Glutamatergic neuron (in vitro differentiated cells): ENCODE measurements around the gene MTERF2. TPM values are rescaled to one million over a fixed set of nuclear protein-coding genes. Genes with fewer than 3 reads are reported as not detected.

ENCODE experiments used
- DNase-seq: peaks from one replicate; pipeline ENCODE4 v3.0.0; 2022
- H3K27ac Mint-ChIP-seq: one replicate; pipeline ENCODE4 v1.8.0; 2020; ENCODE audit warnings: mild to moderate bottlenecking, mixed read lengths, inconsistent platforms; ENCODE audit not compliant: unreplicated experiment
- H3K27me3 Mint-ChIP-seq: one replicate; pipeline ENCODE4 v1.8.0; 2020; ENCODE audit warnings: mild to moderate bottlenecking, moderate library complexity, mixed read lengths, inconsistent platforms; ENCODE audit not compliant: unreplicated experiment
- H3K36me3 Mint-ChIP-seq: one replicate; pipeline ENCODE4 v1.8.0; 2020; ENCODE audit warnings: mild to moderate bottlenecking, mixed read lengths, inconsistent platforms; ENCODE audit not compliant: unreplicated experiment
- H3K4me1 Mint-ChIP-seq: one replicate; pipeline ENCODE4 v1.8.0; 2020; ENCODE audit warnings: mild to moderate bottlenecking, low read depth, mixed read lengths, inconsistent platforms; ENCODE audit not compliant: unreplicated experiment
- H3K4me3 Mint-ChIP-seq: one replicate; pipeline ENCODE4 v1.8.0; 2020; ENCODE audit warnings: mild to moderate bottlenecking, mixed read lengths, inconsistent platforms; ENCODE audit not compliant: unreplicated experiment
- H3K9me3 Mint-ChIP-seq: one replicate; pipeline ENCODE4 v1.8.0; 2020; ENCODE audit warnings: mild to moderate bottlenecking, moderate library complexity, mixed read lengths, inconsistent platforms; ENCODE audit not compliant: unreplicated experiment
- total RNA-seq: library from RNA; stranded (reverse); fragmentation: NEBNext Ultra II Directional; extraction: Animal tissue kit (Norgen Biotek cat#: 25700); gene quantifications from one replicate; pipeline ENCODE4 v1.2.1, GENCODE V29; 2021; ENCODE audit not compliant: unreplicated experiment
- TF ChIP-seq, protein P1 (sequence below): fragments of 200-600 bp; sonication (generic); IDR thresholded peaks from one replicate; pipeline ENCODE4 v1.5.0; 2021; ENCODE audit not compliant: partially characterized antibody, unreplicated experiment

Gene MTERF2
- total RNA-seq, 1 donor from 2014 or later: 13.2 TPM

DNA sequence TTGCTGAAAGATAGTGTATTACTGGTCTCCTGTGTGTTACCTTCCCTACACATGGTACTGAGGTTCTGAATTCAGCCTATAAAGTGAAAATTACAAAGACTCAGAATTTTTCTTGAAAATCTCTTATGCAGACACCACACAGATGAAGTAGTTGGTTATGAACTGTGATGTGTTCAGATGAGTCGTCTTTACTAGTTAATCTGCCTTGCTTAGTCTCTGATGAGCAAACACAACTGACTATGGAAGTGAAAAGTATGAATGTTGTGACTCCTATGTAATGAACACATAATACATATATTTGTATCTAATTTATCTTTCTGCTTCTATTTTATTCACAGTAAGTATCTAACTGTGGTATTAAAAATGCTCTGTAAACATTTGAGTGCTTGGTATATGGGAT lies 4.7 kb downstream of the MTERF2 start:
- TF ChIP-seq, protein P1, sequence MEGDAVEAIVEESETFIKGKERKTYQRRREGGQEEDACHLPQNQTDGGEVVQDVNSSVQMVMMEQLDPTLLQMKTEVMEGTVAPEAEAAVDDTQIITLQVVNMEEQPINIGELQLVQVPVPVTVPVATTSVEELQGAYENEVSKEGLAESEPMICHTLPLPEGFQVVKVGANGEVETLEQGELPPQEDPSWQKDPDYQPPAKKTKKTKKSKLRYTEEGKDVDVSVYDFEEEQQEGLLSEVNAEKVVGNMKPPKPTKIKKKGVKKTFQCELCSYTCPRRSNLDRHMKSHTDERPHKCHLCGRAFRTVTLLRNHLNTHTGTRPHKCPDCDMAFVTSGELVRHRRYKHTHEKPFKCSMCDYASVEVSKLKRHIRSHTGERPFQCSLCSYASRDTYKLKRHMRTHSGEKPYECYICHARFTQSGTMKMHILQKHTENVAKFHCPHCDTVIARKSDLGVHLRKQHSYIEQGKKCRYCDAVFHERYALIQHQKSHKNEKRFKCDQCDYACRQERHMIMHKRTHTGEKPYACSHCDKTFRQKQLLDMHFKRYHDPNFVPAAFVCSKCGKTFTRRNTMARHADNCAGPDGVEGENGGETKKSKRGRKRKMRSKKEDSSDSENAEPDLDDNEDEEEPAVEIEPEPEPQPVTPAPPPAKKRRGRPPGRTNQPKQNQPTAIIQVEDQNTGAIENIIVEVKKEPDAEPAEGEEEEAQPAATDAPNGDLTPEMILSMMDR: no peak
- Mint-ChIP-seq H3K27ac (no peak overlapping the region), H3K4me3 (no peak overlapping the region), H3K4me1 (peaks cover 4% of the 10 kb centered on the region), H3K36me3 (peaks cover 7% of the 10 kb centered on the region), H3K9me3 (no peaks in the 10 kb centered on the region), H3K27me3 (peaks cover 2% of the 10 kb centered on the region)
- no peak for DNase-seq

DNA sequence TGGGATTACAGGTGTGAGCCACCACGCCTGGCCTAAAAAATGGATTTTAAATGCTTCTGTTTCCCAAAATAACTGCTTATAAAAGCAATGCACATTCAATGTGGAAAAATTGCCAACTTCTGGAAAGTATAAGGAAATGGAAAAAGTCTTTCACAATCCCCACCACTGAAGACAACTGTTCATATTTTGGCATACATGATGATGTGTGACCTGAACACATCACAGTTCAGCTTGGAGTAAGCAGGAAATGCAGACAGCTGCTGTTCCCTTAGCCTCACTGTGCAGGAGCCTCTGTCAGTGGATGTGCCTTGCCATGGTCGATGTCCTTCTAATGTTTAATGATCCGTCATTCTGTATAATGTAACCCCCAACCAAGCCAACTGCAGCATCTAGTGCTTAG lies 5.2 kb downstream of the MTERF2 start:
- peaks cover 4% of the 10 kb centered on the region for H3K4me1 Mint-ChIP-seq
- TF ChIP-seq, protein P1: no peak
- no peak overlapping the region for H3K27ac Mint-ChIP-seq
- H3K4me3 Mint-ChIP-seq: no peak overlapping the region
- peaks cover 2% of the 10 kb centered on the region for H3K27me3 Mint-ChIP-seq
- no peaks in the 10 kb centered on the region for H3K9me3 Mint-ChIP-seq
- H3K36me3 Mint-ChIP-seq: peaks cover 7% of the 10 kb centered on the region
- no peak for DNase-seq

DNA sequence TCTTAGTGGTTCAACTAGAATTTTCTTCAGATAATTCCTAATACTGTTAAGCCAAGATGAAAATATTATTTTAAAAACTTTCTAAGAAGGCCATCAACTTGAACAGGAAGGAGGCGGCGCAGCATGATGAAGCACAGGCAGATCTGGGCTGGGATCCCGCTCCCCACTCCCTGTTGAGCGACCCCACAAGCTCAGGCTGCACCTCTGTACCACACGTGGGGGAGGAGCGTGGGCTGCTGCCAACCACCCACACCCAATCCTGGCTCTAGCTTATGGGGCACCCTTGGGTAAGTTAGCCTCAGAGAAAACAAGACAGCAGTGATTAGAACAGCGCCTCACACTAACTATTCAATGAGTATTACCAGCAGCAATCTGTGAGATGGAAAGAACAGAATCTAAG lies 6.0 kb downstream of the MTERF2 start:
- Mint-ChIP-seq H3K27me3 (peaks cover 2% of the 10 kb centered on the region), H3K27ac (no peak overlapping the region)
- DNase-seq: no peak

GRCh38 chr12:106978035-106978800 lies 8.7 kb downstream of the MTERF2 start:
- H3K27me3 Mint-ChIP-seq: no peaks in the 10 kb centered on the region
- no peaks in the 10 kb centered on the region for H3K9me3 Mint-ChIP-seq
- TF ChIP-seq, protein P1: no peak
- no peaks in the 10 kb centered on the region for H3K36me3 Mint-ChIP-seq
- H3K4me3 Mint-ChIP-seq: no peak overlapping the region
- no peaks in the 10 kb centered on the region for H3K4me1 Mint-ChIP-seq
- no peak for DNase-seq
- H3K27ac Mint-ChIP-seq: no peak overlapping the region

More for the DNA sequence above, 6.0 kb downstream of the MTERF2 start:
- Mint-ChIP-seq H3K36me3 (peaks cover 7% of the 10 kb centered on the region), H3K4me3 (no peak overlapping the region), H3K4me1 (peaks cover 2% of the 10 kb centered on the region), H3K9me3 (no peaks in the 10 kb centered on the region)
- TF ChIP-seq, protein P1: no peak

DNA sequence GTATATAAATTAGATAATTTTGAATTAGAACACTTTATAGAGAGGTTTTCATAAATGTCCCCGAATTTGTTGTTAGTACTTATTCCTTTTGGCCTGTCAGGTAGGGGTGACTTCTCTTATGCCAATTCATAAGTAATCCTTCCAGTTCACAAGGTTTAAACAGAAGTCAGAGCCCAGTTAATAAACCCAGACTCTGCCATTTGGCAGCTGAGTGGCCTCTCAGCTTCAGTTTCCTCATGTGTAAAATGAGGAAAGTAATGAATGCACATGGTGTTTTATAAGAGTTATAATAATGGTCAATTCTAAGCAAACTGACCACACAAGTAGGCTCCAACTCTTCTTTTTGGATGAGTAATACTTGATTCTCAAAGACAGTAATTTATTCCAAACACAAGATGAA lies 10.3 kb downstream of the MTERF2 start:
- no peaks in the 10 kb centered on the region for H3K27me3 Mint-ChIP-seq
- H3K36me3 Mint-ChIP-seq: no peaks in the 10 kb centered on the region
- TF ChIP-seq, protein P1: no peak
- no peak for DNase-seq
- H3K9me3 Mint-ChIP-seq: no peaks in the 10 kb centered on the region
- H3K27ac Mint-ChIP-seq: no peak overlapping the region
- no peaks in the 10 kb centered on the region for H3K4me1 Mint-ChIP-seq
- H3K4me3 Mint-ChIP-seq: no peak overlapping the region
